HepG2 (cell line): Measurements from ENCODE around the gene SAMD9.

ENCODE experiments used
- CREM ChIP-seq, 2 experiments: sonication (generic) in 1 of 2; formaldehyde crosslinking in 1 of 2; IDR thresholded peaks; 2 replicates each; pipeline versions ENCODE4 v1.4.0 to v1.6.1; 2016 to 2020; ENCODE audit warnings: antibody characterized with exemption in 1 of 2, mild to moderate bottlenecking in 1 of 2, missing genetic modification reagents in 1 of 2
- FOXK2 ChIP-seq: fragments of 450-650 bp; IDR thresholded peaks from 2 replicates; pipeline ENCODE4 v1.6.1; 2016
- NONO ChIP-seq, 2 experiments: fragments of 450-650 bp in 1 of 2; sonication (generic) in 1 of 2; formaldehyde crosslinking in 1 of 2; IDR thresholded peaks in 1 of 2; conservative IDR thresholded peaks in 1 of 2; 2 replicates each; pipeline versions ENCODE4 v1.6.1 to v1.8.0; 2017 to 2022; ENCODE audit warnings: mild to moderate bottlenecking in 1 of 2, missing genetic modification reagents in 1 of 2, moderate library complexity in 1 of 2
- PRPF4 ChIP-seq: fragments of 200-400 bp; formaldehyde crosslinking; IDR thresholded peaks from 2 replicates; pipeline ENCODE4 v1.6.1; 2016; ENCODE audit warnings: low read length, low read depth; ENCODE audit not compliant: poor library complexity, severe bottlenecking
- SOX6 ChIP-seq, 2 experiments: fragments of 450-650 bp in 1 of 2; sonication (generic) in 1 of 2; formaldehyde crosslinking in 1 of 2; IDR thresholded peaks; 2 replicates each; pipeline versions ENCODE4 v1.4.0 to v1.6.1; 2017 to 2020; ENCODE audit warnings: antibody characterized with exemption in 1 of 2, mild to moderate bottlenecking in 1 of 2, missing genetic modification reagents in 1 of 2
- TBP ChIP-seq: sonication (generic); formaldehyde crosslinking; IDR thresholded peaks from 2 replicates; pipeline ENCODE4 v1.5.0; 2020; ENCODE audit warnings: missing genetic modification reagents
- ZNF138 ChIP-seq: sonication (generic); formaldehyde crosslinking; IDR thresholded peaks from 2 replicates; pipeline ENCODE4 v1.5.0; 2020; ENCODE audit warnings: mild to moderate bottlenecking, low read depth, missing genetic modification reagents
- ZNF251 ChIP-seq: sonication (generic); formaldehyde crosslinking; IDR thresholded peaks from 2 replicates; pipeline ENCODE4 v1.9.0; 2021; ENCODE audit warnings: mild to moderate bottlenecking, missing genetic modification reagents
- TF ChIP-seq, protein P1 (sequence below): IDR thresholded peaks from 2 replicates; pipeline ENCODE4 v1.6.1; 2016; ENCODE audit warnings: mild to moderate bottlenecking

DNA sequence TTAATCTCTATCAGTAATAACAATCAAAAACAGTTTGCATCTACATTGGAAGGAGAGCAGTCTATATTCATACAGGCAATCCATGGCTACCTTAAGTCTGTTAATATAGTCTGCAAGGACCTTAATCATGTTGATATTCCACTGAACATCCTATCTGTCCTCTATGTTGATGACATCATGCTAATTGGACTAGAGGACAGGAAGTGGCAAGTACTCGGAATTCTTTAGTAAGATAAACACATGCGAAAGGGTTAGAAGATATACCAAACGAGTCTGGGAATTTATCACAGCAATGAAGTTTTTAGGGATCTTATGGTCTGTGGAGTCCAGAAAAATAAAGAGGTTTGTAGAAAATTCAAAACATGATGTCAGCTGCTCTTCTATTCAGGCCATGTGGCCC lies 41.7 kb upstream of the SAMD9 start:
- TF ChIP-seq PRPF4 (no peak), FOXK2 (no peak), SOX6 (IDR thresholded peaks at IDR 0.05) (no peak), SOX6 (CRISPR knock-in tag; IDR thresholded peaks at IDR 0.05) (no peak), NONO (IDR thresholded peaks at IDR 0.05) (no peak), NONO (CRISPR knock-in tag; conservative IDR thresholded peaks at IDR 0.05) (no peak), ZNF138 (CRISPR knock-in tag) (no peak), CREM (IDR thresholded peaks at IDR 0.05) (no peak), CREM (CRISPR knock-in tag; IDR thresholded peaks at IDR 0.05) (no peak), TBP (CRISPR knock-in tag) (no peak), ZNF251 (CRISPR knock-in tag) (no peak)
- TF ChIP-seq, protein P1, sequence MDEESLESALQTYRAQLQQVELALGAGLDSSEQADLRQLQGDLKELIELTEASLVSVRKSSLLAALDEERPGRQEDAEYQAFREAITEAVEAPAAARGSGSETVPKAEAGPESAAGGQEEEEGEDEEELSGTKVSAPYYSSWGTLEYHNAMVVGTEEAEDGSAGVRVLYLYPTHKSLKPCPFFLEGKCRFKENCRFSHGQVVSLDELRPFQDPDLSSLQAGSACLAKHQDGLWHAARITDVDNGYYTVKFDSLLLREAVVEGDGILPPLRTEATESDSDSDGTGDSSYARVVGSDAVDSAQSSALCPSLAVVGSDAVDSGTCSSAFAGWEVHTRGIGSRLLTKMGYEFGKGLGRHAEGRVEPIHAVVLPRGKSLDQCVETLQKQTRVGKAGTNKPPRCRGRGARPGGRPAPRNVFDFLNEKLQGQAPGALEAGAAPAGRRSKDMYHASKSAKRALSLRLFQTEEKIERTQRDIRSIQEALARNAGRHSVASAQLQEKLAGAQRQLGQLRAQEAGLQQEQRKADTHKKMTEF (CRISPR knock-in tag) = no peak
